Forelimb muscle (tissue), 1 donor: ENCODE results near the gene KRTAP12-1. TPM values are rescaled to one million over a fixed set of nuclear protein-coding genes. Genes with fewer than 3 reads are reported as not detected.
"Not testable (repeated sequence)": the region's sequence is repeated elsewhere in the genome, so short reads cannot be mapped to it uniquely, and the experiment has no call there.

Experiments
- DNase-seq: peaks from one replicate; pipeline ENCODE4 v3.0.0-alpha.2; 2013; ENCODE audit warnings: low read depth
- polyA plus RNA-seq: library from polyadenylated mRNA; unstranded; fragments of 120-200 nt; gene quantifications from one replicate; pipeline ENCODE4 v1.2.1, GENCODE V29; 2013; ENCODE audit not compliant: insufficient read length

Gene KRTAP12-1
- polyA plus RNA-seq, 1 donor, result not detected

- no peak for DNase-seq
Measured at GRCh38 chr21:44644878-44645277, 37.1 kb downstream of the KRTAP12-1 start.

- DNase-seq, result no peak
Measured at GRCh38 chr21:44643741-44644310, 38.1 kb downstream of the KRTAP12-1 start.

GRCh38 chr21:44640761-44641160, 41.2 kb downstream of the KRTAP12-1 start:
- DNase-seq, result no peak

GRCh38 chr21:44639331-44639655, 42.7 kb downstream of the KRTAP12-1 start:
- DNase-seq, result no peak

- DNase-seq, result not testable (repeated sequence)
Measured at GRCh38 chr21:44638506-44639330, 43.2 kb downstream of the KRTAP12-1 start.

- not testable (repeated sequence) for DNase-seq
Measured at GRCh38 chr21:44637851-44638348, 44.1 kb downstream of the KRTAP12-1 start.

- DNase-seq, result no peak
Measured at GRCh38 chr21:44637018-44637850, 44.7 kb downstream of the KRTAP12-1 start, which contains the start of gene KRTAP10-10. KRTAP10-10 (plus strand) TSS chr21:44637356; CDS start chr21:44637418, 62 bp downstream.

GRCh38 chr21:44636209-44637017, 45.5 kb downstream of the KRTAP12-1 start:
- no peak for DNase-seq

GRCh38 chr21:44632067-44632466, 49.9 kb downstream of the KRTAP12-1 start:
- DNase-seq, result no peak

Other genes with a start within 250 kb of the KRTAP12-1 start
- gene LRRC3, start 226.7 kb downstream of the KRTAP12-1 start, polyA plus RNA-seq, result 2.2 TPM
- gene KRTAP10-1, start 142.0 kb downstream of the KRTAP12-1 start, polyA plus RNA-seq, result not detected
- gene KRTAP10-2, start 130.7 kb downstream of the KRTAP12-1 start, polyA plus RNA-seq, result not detected
- gene KRTAP10-3, start 123.4 kb downstream of the KRTAP12-1 start, polyA plus RNA-seq, result not detected
- gene KRTAP10-4, start 108.4 kb downstream of the KRTAP12-1 start, polyA plus RNA-seq, result not detected
- not detected for gene KRTAP10-5, start 101.6 kb downstream of the KRTAP12-1 start, polyA plus RNA-seq
- gene KRTAP10-6, start 89.7 kb downstream of the KRTAP12-1 start, polyA plus RNA-seq, result not detected
- not detected for gene KRTAP10-7, start 81.6 kb downstream of the KRTAP12-1 start, polyA plus RNA-seq
- not detected for gene KRTAP10-8, start 70.1 kb downstream of the KRTAP12-1 start, polyA plus RNA-seq
- gene KRTAP10-9, start 55.1 kb downstream of the KRTAP12-1 start, polyA plus RNA-seq, result not detected
- gene KRTAP10-10, start 44.8 kb downstream of the KRTAP12-1 start, polyA plus RNA-seq, result not detected
- not detected for gene KRTAP10-11, start 35.7 kb downstream of the KRTAP12-1 start, polyA plus RNA-seq
- not detected for gene KRTAP12-4, start 27.5 kb downstream of the KRTAP12-1 start, polyA plus RNA-seq
- not detected for gene KRTAP12-3, start 24.2 kb downstream of the KRTAP12-1 start, polyA plus RNA-seq
- not detected for gene KRTAP12-2, start 15.2 kb downstream of the KRTAP12-1 start, polyA plus RNA-seq
- gene KRTAP10-12, start 15.0 kb upstream of the KRTAP12-1 start, polyA plus RNA-seq, result not detected
- gene TSPEAR, start 29.4 kb upstream of the KRTAP12-1 start, polyA plus RNA-seq, result 0.13 TPM
- gene UBE2G2, start 119.7 kb upstream of the KRTAP12-1 start, polyA plus RNA-seq, result 93.3 TPM
- 60.2 TPM for gene SUMO3, start 135.9 kb upstream of the KRTAP12-1 start, polyA plus RNA-seq
- 129 TPM for gene PTTG1IP, start 191.5 kb upstream of the KRTAP12-1 start, polyA plus RNA-seq
- 11.2 TPM for gene ITGB2, start 238.7 kb upstream of the KRTAP12-1 start, polyA plus RNA-seq